K562 (cell line): ENCODE data around the gene DNAAF6. TPM values are rescaled to one million over a fixed set of nuclear protein-coding genes. Genes with fewer than 3 reads are reported as not detected.

ENCODE experiments used
- ATAC-seq: fragments of 200-7000 bp; cut with Tn5 transposase; 3 replicates; pipeline ENCODE4 v1.9.1; 2020; ENCODE audit warnings: moderate library complexity
- BruUV-seq: library from RNA; stranded (reverse); fragments of 400-500 nt; replicated peaks from 2 replicates; lab custom pipeline; 2021; lab: Mats Ljungman, UMichigan
- CTCF ChIA-PET: fragments of 300-600 bp; formaldehyde crosslinking; extraction: SDS; loops from one replicate; lab custom pipeline; 2021; ENCODE audit warnings: low intra/inter-chr PET ratio; lab: Yijun Ruan, JAX
- POLR2A ChIA-PET: fragments of 300-600, 350-650 bp; sonication (Branson Sonifier 250); formaldehyde crosslinking; extraction: SDS; loops from one replicate; lab custom pipeline; 2021; ENCODE audit warnings: antibody characterized with exemption, inconsistent platforms; lab: Yijun Ruan, JAX
- DNase-seq, 4 experiments: peaks; one replicate each; pipeline versions ENCODE4 v3.0.0 to v3.0.0-alpha.2; 2011 to 2018; ENCODE audit warnings: low spot score in 3 of 4, mixed read lengths in 3 of 4; ENCODE audit errors: extremely low read depth in 1 of 4
- FAIRE-seq: peaks from 2 replicates; lab custom pipeline; 2011; peaks lifted over from hg19 to GRCh38; lab: Jason Lieb, UNC
- H2AFZ ChIP-seq: 2 replicates; pipeline ENCODE4 v1.6.0; 2011; ENCODE audit warnings: low read depth, low read length, control low read depth, inconsistent platforms
- H3K27ac ChIP-seq: fragments of 200-600 bp; 3 replicates; pipeline ENCODE4 v1.8.0; 2011; ENCODE audit warnings: low read depth, mild to moderate bottlenecking, control low read depth, inconsistent platforms, low read length, moderate library complexity, mixed read lengths; ENCODE audit errors: extremely low read depth
- H3K27me3 ChIP-seq, 2 experiments: fragments of 300-600 bp in 1 of 2; 2 replicates in 1 of 2; 3 replicates in 1 of 2; pipeline versions ENCODE4 v1.6.0 to v1.8.0; 2011; ENCODE audit warnings: inconsistent platforms in 2 of 2, low read length in 2 of 2, mild to moderate bottlenecking in 1 of 2, mixed read lengths in 1 of 2, moderate library complexity in 1 of 2; ENCODE audit not compliant: control insufficient read depth in 2 of 2, insufficient read depth in 2 of 2
- H3K36me3 ChIP-seq: fragments of 300-600 bp; 3 replicates; pipeline ENCODE4 v1.8.0; 2011; ENCODE audit warnings: mild to moderate bottlenecking, low read length, inconsistent platforms; ENCODE audit not compliant: control insufficient read depth, insufficient read depth
- H3K4me1 ChIP-seq, 2 experiments: fragments of 200-600 bp in 1 of 2; replicated peaks in 1 of 2; 2 replicates in 1 of 2; 3 replicates in 1 of 2; pipeline versions ENCODE4 v1.5.1 to v1.8.0; 2011; ENCODE audit warnings: inconsistent platforms in 2 of 2, low read length in 2 of 2, mild to moderate bottlenecking in 1 of 2, mixed read lengths in 1 of 2, moderate library complexity in 1 of 2; ENCODE audit not compliant: control insufficient read depth in 2 of 2, insufficient read depth in 2 of 2
- H3K4me2 ChIP-seq: 2 replicates; pipeline ENCODE4 v1.6.1; 2011; ENCODE audit warnings: low read length, control low read depth, inconsistent platforms, mixed read lengths; ENCODE audit not compliant: insufficient read depth
- H3K4me3 ChIP-seq: fragments of 200-600 bp; sonication (generic), shearing (Covaris generic); 2 replicates; pipeline ENCODE4 v1.5.1; 2016; ENCODE audit warnings: control low read depth, inconsistent platforms
- H3K79me2 ChIP-seq: fragments of 200-600 bp; 3 replicates; pipeline ENCODE4 v1.8.0; 2011; ENCODE audit warnings: low read length, inconsistent platforms; ENCODE audit not compliant: control insufficient read depth, insufficient read depth
- H3K9ac ChIP-seq, 2 experiments: 2 replicates each; pipeline versions ENCODE4 v1.6.0 to v1.6.1; 2011; ENCODE audit warnings: low read depth in 2 of 2, low read length in 2 of 2, control low read depth in 1 of 2, inconsistent platforms in 1 of 2, mild to moderate bottlenecking in 1 of 2, mixed read lengths in 1 of 2; ENCODE audit not compliant: insufficient read depth in 1 of 2
- H3K9me1 ChIP-seq: one replicate; pipeline ENCODE4 v1.6.0; 2011; ENCODE audit warnings: inconsistent platforms, mild to moderate bottlenecking, low read length, moderate library complexity; ENCODE audit not compliant: control insufficient read depth, insufficient read depth
- H3K9me3 ChIP-seq: replicated peaks from 2 replicates; pipeline ENCODE4 v1.5.1; 2011; ENCODE audit warnings: low read depth, low read length, inconsistent platforms; ENCODE audit not compliant: control insufficient read depth, insufficient read depth
- H4K20me1 ChIP-seq: replicated peaks from 2 replicates; pipeline ENCODE4 v1.6.1; 2011; ENCODE audit warnings: low read length, inconsistent platforms, mixed read lengths; ENCODE audit not compliant: control insufficient read depth, insufficient read depth
- ELF2 ChIP-seq: fragments of 250-450 bp; sonication (Bioruptor Pico); IDR thresholded peaks from 2 replicates; pipeline ENCODE4 v1.5.0; 2021; ENCODE audit warnings: mild to moderate bottlenecking
- WGBS: fragments of 100-300 bp; shearing (Covaris generic); methylation state at CpG from one replicate; pipeline ENCODE4 v1.1.6; 2016; ENCODE audit warnings: low coverage, mixed read lengths; ENCODE audit not compliant: insufficient coverage; ENCODE audit errors: missing lambda C conversion rate; 5-methylcytosine and 5-hydroxymethylcytosine counted together
- in situ Hi-C: fragments of 300-500 bp; cut with MboI; formaldehyde crosslinking; loops from 4 replicates; pipeline ENCODE4 v1.15.0; 2018; ENCODE audit warnings: inconsistent platforms, mixed read lengths
- intact Hi-C: fragments of 100-400 bp; cut with micrococcal nuclease; formaldehyde crosslinking; loops from 2 replicates; pipeline ENCODE4 v1.14.2; 2022
- polyA plus RNA-seq, 8 experiments: library from polyadenylated mRNA; depleted of rRNA in 4 of 8; stranded (reverse) in 5 of 8; unstranded in 3 of 8; fragments of >200 nt; fragmentation: Nextera tagmentation in 2 of 8; fragmentation: Illumina TruSeq in 1 of 8; extraction: Ambion mirVana in 2 of 8; extraction: Trizol in 1 of 8; gene quantifications; 2 replicates each; pipeline versions ENCODE4 v1.2.1 to v1.2.3, GENCODE V29; 2011 to 2014; ENCODE audit warnings: inconsistent platforms in 1 of 8, missing spikeins in 1 of 8
- total RNA-seq, 7 experiments: library from RNA; depleted of rRNA in 6 of 7; stranded (reverse); fragments of >200 nt in 6 of 7; fragmentation: Illumina TruSeq in 2 of 7; extraction: Trizol in 2 of 7; gene quantifications; 2 replicates each; pipeline versions ENCODE4 v1.2.1 to v1.2.3, GENCODE V29; 2011 to 2021; ENCODE audit warnings: low replicate concordance in 1 of 7
- TF ChIP-seq, protein P1 (sequence below): fragments of 250-450 bp; sonication (Bioruptor Pico); IDR thresholded peaks from 2 replicates; pipeline ENCODE4 v1.5.0; 2020; ENCODE audit warnings: mild to moderate bottlenecking, borderline replicate concordance
- TF ChIP-seq, protein P2 (sequence below): sonication (generic); formaldehyde crosslinking; IDR thresholded peaks from 2 replicates; pipeline ENCODE4 v1.8.1; 2023; ENCODE audit warnings: mild to moderate bottlenecking, missing genetic modification reagents

Gene DNAAF6
- total and polyA plus RNA-seq, 9 of the 15 experiments (the other 6 are each of a cell fraction or from before 2014, with no cell fraction given): 0.04 to 0.17 (median 0.14) TPM; not detected in 4

GRCh38 chrX:107204068-107204605, 2.3 kb upstream of the DNAAF6 start (continued):
- TF ChIP-seq, protein P1, sequence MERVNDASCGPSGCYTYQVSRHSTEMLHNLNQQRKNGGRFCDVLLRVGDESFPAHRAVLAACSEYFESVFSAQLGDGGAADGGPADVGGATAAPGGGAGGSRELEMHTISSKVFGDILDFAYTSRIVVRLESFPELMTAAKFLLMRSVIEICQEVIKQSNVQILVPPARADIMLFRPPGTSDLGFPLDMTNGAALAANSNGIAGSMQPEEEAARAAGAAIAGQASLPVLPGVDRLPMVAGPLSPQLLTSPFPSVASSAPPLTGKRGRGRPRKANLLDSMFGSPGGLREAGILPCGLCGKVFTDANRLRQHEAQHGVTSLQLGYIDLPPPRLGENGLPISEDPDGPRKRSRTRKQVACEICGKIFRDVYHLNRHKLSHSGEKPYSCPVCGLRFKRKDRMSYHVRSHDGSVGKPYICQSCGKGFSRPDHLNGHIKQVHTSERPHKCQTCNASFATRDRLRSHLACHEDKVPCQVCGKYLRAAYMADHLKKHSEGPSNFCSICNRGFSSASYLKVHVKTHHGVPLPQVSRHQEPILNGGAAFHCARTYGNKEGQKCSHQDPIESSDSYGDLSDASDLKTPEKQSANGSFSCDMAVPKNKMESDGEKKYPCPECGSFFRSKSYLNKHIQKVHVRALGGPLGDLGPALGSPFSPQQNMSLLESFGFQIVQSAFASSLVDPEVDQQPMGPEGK (CRISPR knock-in tag): no peak

DNA sequence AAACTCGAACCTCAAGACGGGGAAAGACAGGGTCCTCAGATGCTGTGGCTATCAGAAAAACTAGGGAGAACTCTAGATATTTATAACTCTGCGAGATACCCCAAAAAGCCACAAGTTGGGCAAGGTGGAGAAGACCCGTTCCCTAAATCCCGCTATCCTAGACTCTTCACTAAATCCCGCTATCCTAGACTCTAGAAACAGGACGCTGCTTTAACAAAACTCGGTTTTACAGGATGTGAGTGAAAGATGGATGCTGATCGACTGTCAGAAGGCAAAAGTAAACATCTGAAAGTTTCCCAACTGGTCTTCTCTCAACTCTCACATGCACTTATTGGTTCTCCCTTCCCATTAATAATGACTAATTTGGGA, 270 bp downstream of the DNAAF6 start:
- Histone ChIP-seq H3K9me1 (no peaks in the 10 kb centered on the region), H4K20me1 (no peaks in the 10 kb centered on the region), H3K4me2 (peak overlapping the region; percentile 90), H2AFZ (peak overlapping the region; percentile 85), H3K9ac (no peak overlapping the region), H3K27me3 (no peaks in the 10 kb centered on the region), H3K27ac (peak overlapping the region; percentile 45; the same call in 2 of the 3 replicates), H3K36me3 (peaks cover under 1% of the 10 kb centered on the region; the same call in 1 of the 3 replicates), H3K4me3 (no peak overlapping the region), H3K79me2 (peaks cover 40% of the 10 kb centered on the region)
- ATAC-seq (no peak), FAIRE-seq (no peak), DNase-seq (no peak)
- CTCF ChIA-PET: no interaction called here
- in situ Hi-C loops (no loop called here), intact Hi-C loops (loop anchor here (5.0 kb wide), 1 partner anchor 54 kb away; no protein-coding TSS in a partner anchor)
- WGBS: 39% methylated on average over 9 of the region's 9 CpGs
- no TSS peak for BruUV-seq
- POLR2A ChIA-PET: interaction anchor here (0.6 to 2.0 kb wide), 4 partner anchors 9 to 687 kb away, joined by 3 to 7 read pairs (median 5); no protein-coding TSS in a partner anchor
- TF ChIP-seq, protein P2, sequence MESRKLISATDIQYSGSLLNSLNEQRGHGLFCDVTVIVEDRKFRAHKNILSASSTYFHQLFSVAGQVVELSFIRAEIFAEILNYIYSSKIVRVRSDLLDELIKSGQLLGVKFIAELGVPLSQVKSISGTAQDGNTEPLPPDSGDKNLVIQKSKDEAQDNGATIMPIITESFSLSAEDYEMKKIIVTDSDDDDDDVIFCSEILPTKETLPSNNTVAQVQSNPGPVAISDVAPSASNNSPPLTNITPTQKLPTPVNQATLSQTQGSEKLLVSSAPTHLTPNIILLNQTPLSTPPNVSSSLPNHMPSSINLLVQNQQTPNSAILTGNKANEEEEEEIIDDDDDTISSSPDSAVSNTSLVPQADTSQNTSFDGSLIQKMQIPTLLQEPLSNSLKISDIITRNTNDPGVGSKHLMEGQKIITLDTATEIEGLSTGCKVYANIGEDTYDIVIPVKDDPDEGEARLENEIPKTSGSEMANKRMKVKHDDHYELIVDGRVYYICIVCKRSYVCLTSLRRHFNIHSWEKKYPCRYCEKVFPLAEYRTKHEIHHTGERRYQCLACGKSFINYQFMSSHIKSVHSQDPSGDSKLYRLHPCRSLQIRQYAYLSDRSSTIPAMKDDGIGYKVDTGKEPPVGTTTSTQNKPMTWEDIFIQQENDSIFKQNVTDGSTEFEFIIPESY (CRISPR knock-in tag): peak; percentile 91
- TF ChIP-seq ELF2 (CRISPR knock-in tag): no peak
- TF ChIP-seq, all 486 proteins: peak for 1
- Histone ChIP-seq H3K4me1 (peaks cover 4 to 9% of the 10 kb centered on the region in 2 experiments; a peak in 4 of 5 replicates), H3K9me3 (no peaks in the 10 kb centered on the region)
